ENCODE results near the gene SMTNL2. TPM values are rescaled to one million over a fixed set of nuclear protein-coding genes. Genes with fewer than 3 reads are reported as not detected.

SMTNL2 gene
- total and polyA plus RNA-seq, 9 of the 15 experiments (the other 6 are each of a cell fraction or from before 2014, with no cell fraction given), result not detected

DNA sequence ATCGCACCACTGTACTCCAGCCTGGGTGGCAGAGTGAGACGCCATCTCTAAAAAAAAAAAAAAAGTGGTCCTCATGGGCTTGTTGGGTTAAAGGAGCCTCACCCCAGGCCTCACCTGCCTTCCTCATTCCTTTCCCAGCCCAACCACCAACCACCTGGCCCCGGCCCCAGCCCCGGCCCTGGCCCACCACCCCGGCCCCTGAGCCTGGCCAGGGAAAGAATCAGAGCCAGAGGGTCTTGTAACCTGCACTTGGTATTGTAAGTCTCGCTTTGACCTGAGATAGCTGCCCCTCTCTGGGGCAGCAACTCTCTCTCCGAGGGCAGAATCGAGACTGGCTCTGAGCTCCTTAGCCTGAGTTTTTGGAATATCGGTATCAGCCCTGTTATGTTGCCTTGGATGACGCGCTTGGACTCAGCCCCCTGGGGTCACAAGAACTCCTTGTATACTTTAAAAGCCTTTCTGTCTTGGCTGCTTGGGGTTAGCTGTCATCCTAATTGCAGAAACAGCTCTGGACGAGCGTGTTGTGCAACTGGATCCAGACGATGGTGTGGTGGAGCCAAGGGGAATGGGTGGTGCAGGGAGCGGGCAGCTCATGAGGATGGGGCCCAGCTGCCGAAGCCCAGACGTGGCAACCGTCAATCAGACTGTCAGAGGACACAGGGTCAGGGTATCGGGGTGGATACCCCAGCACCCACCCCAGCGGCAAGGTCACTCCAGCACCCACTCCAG is 14.6 kb downstream of the SMTNL2 start:
- no peaks in the 10 kb centered on the region for H3K79me2 ChIP-seq (ENCODE audit: control insufficient read depth, insufficient read depth, low read length)
- H3K36me3 ChIP-seq (ENCODE audit: control insufficient read depth, insufficient read depth, low read length), result no peaks in the 10 kb centered on the region
- ChIA-PET POLR2A (interaction anchor here (0.8 kb wide), 1 partner anchor 28 kb away, joined by 3 read pairs; no protein-coding TSS in a partner anchor), CTCF (ENCODE audit: low intra/inter-chr PET ratio) (no interaction called here)
- H3K4me2 ChIP-seq (ENCODE audit: insufficient read depth, low read length), result no peak overlapping the region
- H3K4me1 ChIP-seq (replicated peaks in 1 of 2; ENCODE audit: control insufficient read depth in 2 of 2, insufficient read depth in 2 of 2, low read length in 2 of 2), result peaks cover 0 to 21% of the 10 kb centered on the region in 2 experiments; a peak in 3 of 5 replicates
- H3K27ac ChIP-seq (ENCODE audit: extremely low read depth, low read depth, low read length), result no peak overlapping the region
- BruUV-seq (replicated peaks), result no TSS peak
- 0 out of 2 replicates have a peak, but pooled peaks cover 3% of the 10 kb centered on the region for H4K20me1 ChIP-seq (replicated peaks; ENCODE audit: control insufficient read depth, insufficient read depth, low read length)
- H2AFZ ChIP-seq (ENCODE audit: low read depth, low read length), result no peak overlapping the region
- intact Hi-C loops (cut with micrococcal nuclease), result no loop called here
- H3K27me3 ChIP-seq (ENCODE audit: control insufficient read depth in 2 of 2, insufficient read depth in 2 of 2, low read length in 2 of 2), result peaks cover 3 to 80% of the 10 kb centered on the region in 2 experiments; a peak in 4 of 5 replicates
- no peak overlapping the region for H3K4me3 ChIP-seq
- in situ Hi-C loops (cut with MboI), result no loop called here
- no peaks in the 10 kb centered on the region for H3K9me3 ChIP-seq (replicated peaks; ENCODE audit: control insufficient read depth, insufficient read depth, low read depth, low read length)
- no peak overlapping the region for H3K9ac ChIP-seq (ENCODE audit: insufficient read depth in 1 of 2, low read depth in 2 of 2, low read length in 2 of 2)
- 31% methylated on average over 13 of the region's 20 CpGs for WGBS (ENCODE audit: insufficient coverage, low coverage, missing lambda C conversion rate)
- no peaks in the 10 kb centered on the region for H3K9me1 ChIP-seq (ENCODE audit: control insufficient read depth, insufficient read depth, low read length)
- TF ChIP-seq, protein P1, sequence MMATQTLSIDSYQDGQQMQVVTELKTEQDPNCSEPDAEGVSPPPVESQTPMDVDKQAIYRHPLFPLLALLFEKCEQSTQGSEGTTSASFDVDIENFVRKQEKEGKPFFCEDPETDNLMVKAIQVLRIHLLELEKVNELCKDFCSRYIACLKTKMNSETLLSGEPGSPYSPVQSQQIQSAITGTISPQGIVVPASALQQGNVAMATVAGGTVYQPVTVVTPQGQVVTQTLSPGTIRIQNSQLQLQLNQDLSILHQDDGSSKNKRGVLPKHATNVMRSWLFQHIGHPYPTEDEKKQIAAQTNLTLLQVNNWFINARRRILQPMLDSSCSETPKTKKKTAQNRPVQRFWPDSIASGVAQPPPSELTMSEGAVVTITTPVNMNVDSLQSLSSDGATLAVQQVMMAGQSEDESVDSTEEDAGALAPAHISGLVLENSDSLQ (IDR thresholded peaks at IDR 0.05), result no peak
- no peak for TF ChIP-seq POU5F1 (IDR thresholded peaks at IDR 0.05; ENCODE audit: borderline replicate concordance, low read depth, low read length, partially characterized antibody)
- no peak for FAIRE-seq
- no peak for ATAC-seq
- no peak for DNase-seq (ENCODE audit: extremely low read depth in 1 of 4, low spot score in 3 of 4)
